ENCODE results near the gene DUSP22. TPM values are rescaled to one million over a fixed set of nuclear protein-coding genes. Genes with fewer than 3 reads are reported as not detected.
A peak's percentile ranks its signal among the peaks of the same experiment; 100 is the strongest.
"Not testable (repeated sequence)": the region's sequence is repeated elsewhere in the genome, so short reads cannot be mapped to it uniquely, and the experiment has no call there.

Gene DUSP22
- total and polyA plus RNA-seq, 2 donors, result 17.9 to 54.2 TPM

DNA sequence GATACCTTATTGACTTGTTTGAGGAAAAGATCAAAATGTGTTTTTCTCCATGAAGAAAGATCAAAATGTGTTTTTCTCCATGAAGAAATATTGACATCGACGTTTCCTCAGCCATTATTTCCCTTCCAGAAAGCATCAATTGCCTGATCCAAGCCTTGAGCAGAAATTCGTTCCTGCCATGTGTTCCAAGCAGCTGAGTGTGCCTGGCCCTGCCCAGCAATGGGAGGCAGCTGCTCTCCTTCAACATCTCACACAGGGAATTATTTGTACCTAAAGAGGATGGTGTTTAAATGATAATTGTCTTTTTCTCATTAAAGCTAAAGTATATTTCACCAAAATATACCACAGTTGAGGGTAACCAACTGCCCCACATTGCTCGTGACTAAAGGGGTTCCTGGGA, 7.8 kb upstream of the DUSP22 start:
- 95% methylated on average over 4 of the region's 4 CpGs for WGBS
- H3K27me3 ChIP-seq (ENCODE audit: control insufficient read depth in 2 of 2, insufficient read depth in 1 of 2, low read length in 1 of 2), result no peaks in the 10 kb centered on the region

DNA sequence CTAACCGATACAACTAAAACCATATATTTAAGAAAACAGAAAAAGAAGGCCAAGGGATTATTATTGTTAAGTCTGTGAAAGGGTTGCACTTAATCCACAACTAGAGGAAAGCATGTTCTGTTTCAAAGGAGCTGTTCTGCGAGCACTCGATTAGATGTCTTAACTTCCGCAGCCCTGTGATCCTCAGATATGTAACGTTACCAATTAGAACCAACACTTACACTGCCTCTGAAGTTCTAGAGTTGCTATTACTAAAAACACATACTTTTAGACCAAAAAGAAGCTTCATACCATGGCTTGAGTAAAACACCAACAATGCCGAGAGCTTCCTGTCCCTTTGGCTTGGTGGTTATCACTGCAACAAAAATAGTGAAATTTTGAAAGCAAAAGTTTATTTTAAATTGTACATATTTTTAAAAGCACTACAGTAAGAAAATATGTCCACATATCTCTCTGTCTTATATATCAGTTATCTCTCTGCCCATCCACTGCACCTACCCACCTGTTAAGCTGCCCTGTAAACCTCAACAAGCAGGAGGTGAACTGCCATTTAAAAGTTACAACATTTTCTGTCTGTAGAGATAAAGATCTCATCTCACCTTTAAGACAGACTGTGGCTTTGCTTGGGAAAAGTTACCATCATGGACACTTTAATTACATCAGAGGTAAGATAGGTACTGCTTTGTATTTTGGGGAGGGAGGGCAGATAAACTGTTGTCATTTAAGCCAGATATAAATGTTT, 7.1 kb upstream of the DUSP22 start:
- no peaks in the 10 kb centered on the region for H3K36me3 ChIP-seq (ENCODE audit: control insufficient read depth in 2 of 2, insufficient read depth in 2 of 2, low read length in 1 of 2)
- DNase-seq (ENCODE audit: low read depth in 6 of 9, low spot score in 9 of 9), result no peak
- H3K27ac ChIP-seq (ENCODE audit: low read depth in 1 of 2, low read length in 1 of 2), result no peak overlapping the region
- H3K9me3 ChIP-seq (ENCODE audit: control insufficient read depth in 2 of 2, insufficient read depth in 1 of 2, low read length in 1 of 2), result peaks cover 1 to 16% of the 10 kb centered on the region in 2 donors
- no peaks in the 10 kb centered on the region for H3K27me3 ChIP-seq (ENCODE audit: control insufficient read depth in 2 of 2, insufficient read depth in 1 of 2, low read length in 1 of 2)
- no peak overlapping the region for H3K4me3 ChIP-seq (ENCODE audit: low read length in 2 of 2)
- H3K4me1 ChIP-seq (ENCODE audit: control insufficient read depth in 2 of 2, insufficient read depth in 2 of 2, low read length in 2 of 2), result peaks cover 4 to 7% of the 10 kb centered on the region in 2 donors
- 84% methylated on average over 6 of the region's 6 CpGs for WGBS

More for the DNA sequence above, 7.8 kb upstream of the DUSP22 start:
- H3K9me3 ChIP-seq (ENCODE audit: control insufficient read depth in 2 of 2, insufficient read depth in 1 of 2, low read length in 1 of 2), result peaks cover 1 to 16% of the 10 kb centered on the region in 2 donors
- H3K4me1 ChIP-seq (ENCODE audit: control insufficient read depth in 2 of 2, insufficient read depth in 2 of 2, low read length in 2 of 2), result peaks cover 4 to 7% of the 10 kb centered on the region in 2 donors
- no peak overlapping the region for H3K27ac ChIP-seq (ENCODE audit: low read depth in 1 of 2, low read length in 1 of 2)
- H3K4me3 ChIP-seq (ENCODE audit: low read length in 2 of 2), result no peak overlapping the region
- DNase-seq (ENCODE audit: low read depth in 6 of 9, low spot score in 9 of 9), result no peak
- no peaks in the 10 kb centered on the region for H3K36me3 ChIP-seq (ENCODE audit: control insufficient read depth in 2 of 2, insufficient read depth in 2 of 2, low read length in 1 of 2)

DNA sequence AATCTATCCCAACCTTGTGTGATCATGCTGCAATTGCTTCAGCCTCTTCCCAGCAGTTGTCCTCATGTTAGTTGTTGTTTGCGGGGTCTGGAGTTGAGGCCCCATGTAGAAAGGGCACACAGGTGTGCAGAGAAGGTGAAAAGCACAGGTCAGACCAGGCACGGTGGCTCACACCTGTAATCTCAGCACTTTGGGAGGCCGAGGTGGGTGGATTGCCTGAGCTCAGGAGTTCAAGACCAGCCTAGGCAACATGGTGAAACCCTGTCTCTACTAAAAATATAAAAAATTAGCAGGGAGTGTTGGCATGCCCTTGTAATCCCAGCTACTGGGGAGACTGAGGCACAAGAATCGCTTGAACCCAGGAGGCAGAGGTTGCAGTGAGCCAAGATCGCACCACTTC, 6.4 kb upstream of the DUSP22 start:
- not testable (repeated sequence) for H3K4me3 ChIP-seq (ENCODE audit: low read length in 2 of 2); H3K36me3 ChIP-seq (ENCODE audit: control insufficient read depth in 2 of 2, insufficient read depth in 2 of 2, low read length in 1 of 2); H3K27me3 ChIP-seq (ENCODE audit: control insufficient read depth in 2 of 2, insufficient read depth in 1 of 2, low read length in 1 of 2); DNase-seq (ENCODE audit: low read depth in 6 of 9, low spot score in 9 of 9); H3K27ac ChIP-seq (ENCODE audit: low read depth in 1 of 2, low read length in 1 of 2)
- H3K9me3 ChIP-seq (ENCODE audit: control insufficient read depth in 2 of 2, insufficient read depth in 1 of 2, low read length in 1 of 2), result peaks cover 1 to 16% of the 10 kb centered on the region in 2 donors
- H3K4me1 ChIP-seq (ENCODE audit: control insufficient read depth in 2 of 2, insufficient read depth in 2 of 2, low read length in 2 of 2), result peaks cover 4 to 10% of the 10 kb centered on the region in 2 donors
- WGBS, result 83% methylated on average over 5 of the region's 5 CpGs

DNA sequence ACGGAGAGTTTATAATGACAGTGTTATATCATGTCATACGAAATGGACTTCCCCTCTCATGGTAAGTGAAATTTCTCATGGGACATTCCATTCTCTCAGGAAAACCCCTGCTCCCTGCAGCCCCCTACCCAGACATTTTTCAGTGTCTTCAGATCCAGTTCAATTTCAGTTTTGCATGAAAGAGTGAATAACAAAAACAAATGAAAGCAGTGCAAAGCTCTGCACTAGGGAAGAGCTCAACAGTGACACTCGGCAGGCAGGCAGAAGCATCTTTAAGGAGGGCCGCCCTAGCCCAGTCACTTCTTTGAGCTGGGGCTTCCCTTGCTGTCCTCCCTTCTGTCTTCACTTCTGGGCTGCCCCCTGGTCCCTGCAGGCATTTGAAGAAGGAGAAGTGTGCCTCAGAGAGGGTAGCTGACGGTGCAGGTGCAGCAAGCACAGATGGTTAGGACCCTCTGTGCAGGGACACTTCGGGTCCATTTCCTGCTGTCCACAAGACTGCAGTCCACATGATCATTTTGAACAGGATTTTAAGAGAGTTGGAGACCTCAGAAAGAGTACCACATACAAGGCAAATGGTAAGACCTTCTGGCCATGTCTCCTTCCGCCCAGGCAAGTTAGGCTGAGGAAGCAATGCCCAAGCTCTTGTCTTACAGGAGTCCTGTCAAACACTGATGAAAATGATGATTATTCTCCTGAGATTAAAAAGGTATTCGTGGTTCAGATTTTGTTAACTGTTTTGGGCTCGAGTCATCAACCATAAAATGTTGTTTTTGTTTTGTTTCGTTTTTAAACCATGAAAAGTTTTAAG, 5.4 kb upstream of the DUSP22 start:
- Histone ChIP-seq H3K27me3 (ENCODE audit: control insufficient read depth in 2 of 2, insufficient read depth in 1 of 2, low read length in 1 of 2) (peaks cover 0 to 7% of the 10 kb centered on the region in 2 donors), H3K27ac (ENCODE audit: low read depth in 1 of 2, low read length in 1 of 2) (no peak overlapping the region), H3K36me3 (ENCODE audit: control insufficient read depth in 2 of 2, insufficient read depth in 2 of 2, low read length in 1 of 2) (no peaks in the 10 kb centered on the region), H3K9me3 (ENCODE audit: control insufficient read depth in 2 of 2, insufficient read depth in 1 of 2, low read length in 1 of 2) (peaks cover 1 to 18% of the 10 kb centered on the region in 2 donors), H3K4me3 (ENCODE audit: low read length in 2 of 2) (no peak overlapping the region), H3K4me1 (ENCODE audit: control insufficient read depth in 2 of 2, insufficient read depth in 2 of 2, low read length in 2 of 2) (peaks cover 4 to 12% of the 10 kb centered on the region in 2 donors)
- 78% methylated on average over 10 of the region's 10 CpGs for WGBS
- DNase-seq (ENCODE audit: low read depth in 6 of 9, low spot score in 9 of 9), result no peak

DNA sequence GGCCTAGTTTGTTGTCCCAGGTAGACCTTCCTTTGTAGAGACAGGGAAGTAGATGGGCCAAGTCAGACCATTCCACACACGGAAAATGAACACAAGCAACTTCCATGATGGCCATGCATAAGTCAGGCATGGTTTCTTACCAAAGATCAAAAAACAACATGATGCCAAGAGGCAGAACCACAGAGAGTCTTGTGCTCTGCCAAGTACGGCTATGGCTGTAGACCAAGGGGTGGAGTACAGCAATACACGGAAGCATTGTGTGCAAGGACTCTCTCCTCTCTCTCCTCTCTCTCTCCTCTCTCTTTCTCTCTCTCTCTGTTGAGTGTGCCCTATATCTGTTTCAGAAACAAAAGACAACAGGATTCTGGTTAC, 4.8 kb upstream of the DUSP22 start:
- no peak for DNase-seq (ENCODE audit: low read depth in 6 of 9, low spot score in 9 of 9)

DNA sequence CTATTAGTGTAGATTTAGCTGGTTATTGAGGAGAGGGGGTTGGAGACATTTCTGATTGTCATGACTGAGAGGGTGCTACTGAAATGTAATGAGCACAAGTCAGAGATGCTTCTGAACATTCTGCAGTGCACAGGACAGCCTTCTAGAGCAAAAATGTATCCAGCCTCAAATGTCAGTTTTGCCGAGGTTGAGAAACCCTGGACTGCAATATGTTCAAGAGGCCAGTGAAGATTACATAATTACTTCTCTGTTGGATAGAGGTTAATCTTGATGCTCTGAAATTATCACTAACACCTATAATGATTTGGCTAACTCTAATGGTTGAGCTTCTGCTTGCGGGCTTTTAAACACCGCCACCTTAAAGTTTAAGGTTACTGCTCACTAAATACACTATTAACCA, 3.4 kb upstream of the DUSP22 start:
- Histone ChIP-seq H3K4me1 (ENCODE audit: control insufficient read depth in 2 of 2, insufficient read depth in 2 of 2, low read length in 2 of 2) (peaks cover 8 to 20% of the 10 kb centered on the region in 2 donors), H3K9me3 (ENCODE audit: control insufficient read depth in 2 of 2, insufficient read depth in 1 of 2, low read length in 1 of 2) (peaks cover 0 to 11% of the 10 kb centered on the region in 2 donors), H3K27ac (ENCODE audit: low read depth in 1 of 2, low read length in 1 of 2) (no peak overlapping the region), H3K36me3 (ENCODE audit: control insufficient read depth in 2 of 2, insufficient read depth in 2 of 2, low read length in 1 of 2) (no peaks in the 10 kb centered on the region), H3K4me3 (ENCODE audit: low read length in 2 of 2) (no peak overlapping the region), H3K27me3 (ENCODE audit: control insufficient read depth in 2 of 2, insufficient read depth in 1 of 2, low read length in 1 of 2) (peaks cover 0 to 7% of the 10 kb centered on the region in 2 donors)
- DNase-seq (ENCODE audit: low read depth in 6 of 9, low spot score in 9 of 9), result no peak
- WGBS, result 89% methylated on average over 3 of the region's 3 CpGs

More for the DNA sequence above, 4.8 kb upstream of the DUSP22 start:
- 93% methylated on average over 3 of the region's 3 CpGs for WGBS
- Histone ChIP-seq H3K4me1 (ENCODE audit: control insufficient read depth in 2 of 2, insufficient read depth in 2 of 2, low read length in 2 of 2) (peaks cover 4 to 12% of the 10 kb centered on the region in 2 donors), H3K4me3 (ENCODE audit: low read length in 2 of 2) (no peak overlapping the region), H3K36me3 (ENCODE audit: control insufficient read depth in 2 of 2, insufficient read depth in 2 of 2, low read length in 1 of 2) (no peaks in the 10 kb centered on the region), H3K27me3 (ENCODE audit: control insufficient read depth in 2 of 2, insufficient read depth in 1 of 2, low read length in 1 of 2) (peaks cover 0 to 7% of the 10 kb centered on the region in 2 donors), H3K9me3 (ENCODE audit: control insufficient read depth in 2 of 2, insufficient read depth in 1 of 2, low read length in 1 of 2) (peaks cover 1 to 13% of the 10 kb centered on the region in 2 donors), H3K27ac (ENCODE audit: low read depth in 1 of 2, low read length in 1 of 2) (no peak overlapping the region)

DNA sequence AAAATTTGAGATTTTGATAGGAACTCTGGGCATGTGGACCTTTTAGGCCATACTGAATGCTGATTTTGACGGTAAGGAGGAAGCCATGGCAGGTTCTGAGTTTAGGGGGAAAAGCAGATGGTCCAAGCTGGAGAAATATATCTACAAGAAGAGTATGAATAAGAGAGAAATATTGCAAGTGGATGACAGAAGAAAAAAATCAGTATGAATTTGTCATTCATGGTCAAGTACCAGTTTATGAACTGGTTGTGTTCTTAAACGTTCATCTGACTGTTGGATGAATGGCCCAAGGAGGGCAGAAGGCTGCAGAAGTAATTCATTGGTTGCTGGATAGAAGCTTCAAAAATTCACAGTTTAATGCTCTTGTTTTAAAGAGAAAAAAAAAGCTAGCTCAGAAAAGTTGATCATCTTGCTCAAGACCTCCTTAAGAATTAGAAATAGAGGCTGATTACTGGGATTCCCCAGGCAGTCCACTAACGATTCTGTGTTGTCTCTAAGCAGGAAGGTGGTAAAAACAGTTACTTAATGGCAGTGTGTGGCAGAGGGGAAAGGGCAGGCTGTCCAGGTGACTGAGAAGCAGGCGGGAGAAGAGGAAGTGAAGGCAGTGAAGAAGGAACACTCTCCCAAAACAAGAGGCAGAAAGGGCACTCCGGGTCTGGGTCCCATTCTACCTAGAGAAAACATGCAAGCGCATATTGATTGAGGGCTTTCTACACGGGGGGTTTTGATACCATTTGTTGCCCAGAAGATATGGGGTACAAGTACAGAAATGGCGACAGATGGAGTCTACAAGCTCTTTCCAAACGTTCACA, 2.0 kb upstream of the DUSP22 start:
- DNase-seq (ENCODE audit: low read depth in 6 of 9, low spot score in 9 of 9), result no peak
- H3K9me3 ChIP-seq (ENCODE audit: control insufficient read depth in 2 of 2, insufficient read depth in 1 of 2, low read length in 1 of 2), result peaks cover 0 to 14% of the 10 kb centered on the region in 2 donors
- peaks cover 4 to 20% of the 10 kb centered on the region in 2 donors for H3K4me1 ChIP-seq (ENCODE audit: control insufficient read depth in 2 of 2, insufficient read depth in 2 of 2, low read length in 2 of 2)
- H3K27me3 ChIP-seq (ENCODE audit: control insufficient read depth in 2 of 2, insufficient read depth in 1 of 2, low read length in 1 of 2), result peaks cover 0 to 7% of the 10 kb centered on the region in 2 donors
- 69% methylated on average over 9 of the region's 9 CpGs for WGBS
- no peak overlapping the region for H3K4me3 ChIP-seq (ENCODE audit: low read length in 2 of 2)
- H3K36me3 ChIP-seq (ENCODE audit: control insufficient read depth in 2 of 2, insufficient read depth in 2 of 2, low read length in 1 of 2), result no peaks in the 10 kb centered on the region
- H3K27ac ChIP-seq (ENCODE audit: low read depth in 1 of 2, low read length in 1 of 2), result no peak overlapping the region

DNA sequence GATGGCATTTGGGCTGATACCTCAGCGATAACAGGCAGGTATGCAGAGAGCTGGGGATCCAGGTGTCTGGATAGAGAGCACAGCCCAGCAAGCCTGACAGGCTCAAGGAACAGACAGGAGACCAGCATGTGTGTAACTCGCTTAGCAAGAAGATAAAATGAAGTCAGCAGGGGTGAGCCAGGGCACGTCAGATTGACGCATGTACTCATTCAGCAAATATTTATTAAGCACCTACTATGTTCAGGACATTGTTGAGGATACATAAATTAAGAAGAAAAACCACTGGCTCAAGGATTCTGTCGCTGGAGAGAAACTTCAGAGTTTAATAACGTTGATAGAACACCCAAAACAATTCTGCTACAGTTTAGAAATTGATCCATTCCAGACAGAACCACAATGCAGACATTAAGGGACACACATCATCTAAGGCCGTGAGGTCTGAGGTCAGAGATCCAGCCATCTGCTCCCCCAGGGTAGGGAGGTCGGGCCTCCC, 1.0 kb upstream of the DUSP22 start:
- peak overlapping the region; percentile 52 to 81 for H3K4me3 ChIP-seq (ENCODE audit: low read length in 2 of 2)
- H3K9me3 ChIP-seq (ENCODE audit: control insufficient read depth in 2 of 2, insufficient read depth in 1 of 2, low read length in 1 of 2), result peaks cover 0 to 16% of the 10 kb centered on the region in 2 donors
- peak overlapping the region; percentile 81 to 98 for H3K27ac ChIP-seq (ENCODE audit: low read depth in 1 of 2, low read length in 1 of 2)
- peaks cover 0 to 7% of the 10 kb centered on the region in 2 donors for H3K27me3 ChIP-seq (ENCODE audit: control insufficient read depth in 2 of 2, insufficient read depth in 1 of 2, low read length in 1 of 2)
- WGBS, result 69% methylated on average over 8 of the region's 8 CpGs
- peaks cover 4 to 22% of the 10 kb centered on the region in 2 donors for H3K4me1 ChIP-seq (ENCODE audit: control insufficient read depth in 2 of 2, insufficient read depth in 2 of 2, low read length in 2 of 2)
- DNase-seq (ENCODE audit: low read depth in 6 of 9, low spot score in 9 of 9), result no peak
- H3K36me3 ChIP-seq (ENCODE audit: control insufficient read depth in 2 of 2, insufficient read depth in 2 of 2, low read length in 1 of 2), result no peaks in the 10 kb centered on the region
